GM19324 (cell line): ENCODE results near the gene CGN.
A peak's percentile ranks its signal among the peaks of the same experiment; 100 is the strongest.

Experiments used
- ATAC-seq: cut with Tn5 transposase; IDR thresholded peaks from one replicate; pipeline ENCODE4 v1.9.1; 2021; ENCODE audit warnings: mild to moderate bottlenecking, moderate library complexity; ENCODE audit not compliant: unreplicated experiment, low FRiP score

Gene CGN

DNA sequence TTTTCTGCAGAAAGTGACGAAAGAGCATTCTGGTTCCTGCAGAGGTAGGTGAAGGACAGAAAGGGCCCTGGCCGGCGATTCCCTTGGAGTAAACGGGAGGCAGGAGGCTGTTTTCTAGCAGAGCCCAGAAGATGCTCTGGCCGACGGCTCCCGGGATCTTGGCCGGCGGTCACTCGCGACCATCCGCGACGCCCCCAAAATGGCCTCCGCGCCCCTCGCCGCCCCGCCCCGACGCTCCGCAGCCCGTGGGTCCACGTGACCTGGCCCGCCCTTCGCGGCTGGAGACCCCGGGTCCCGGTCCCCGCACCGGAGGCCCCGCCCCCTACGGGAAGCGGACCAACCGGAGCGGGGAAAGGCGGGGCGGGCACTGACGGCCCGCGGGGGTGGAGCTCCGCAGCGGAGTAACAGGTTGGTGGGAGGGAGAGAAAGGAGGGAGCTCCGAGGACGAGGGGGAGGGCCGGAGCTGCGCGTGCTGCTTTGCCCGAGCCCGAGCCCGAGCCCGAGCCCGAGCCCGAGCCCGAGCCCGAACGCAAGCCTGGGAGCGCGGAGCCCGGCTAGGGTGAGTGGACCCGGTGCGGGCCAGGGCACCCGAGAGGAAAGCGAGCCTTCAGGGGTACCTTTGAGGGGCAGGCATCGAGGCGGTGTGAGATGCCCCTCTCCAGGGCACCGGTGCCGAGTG, at the start of gene CGN:
TSS of gene CGN (plus strand) at position 431 of the 679 bp plus-strand sequence. CDS start 7,133 bp downstream, outside the sequence.
- ATAC-seq, result peak; percentile 91

- no peak for ATAC-seq
These were observed 49.5 kb upstream of the CGN start for GRCh38 chr1:151461694-151462093.

- ATAC-seq, result no peak
These were observed 46.2 kb upstream of the CGN start for GRCh38 chr1:151465026-151465425.

GRCh38 chr1:151472856-151473731, 38.1 kb upstream of the CGN start:
- ATAC-seq, result no peak

DNA sequence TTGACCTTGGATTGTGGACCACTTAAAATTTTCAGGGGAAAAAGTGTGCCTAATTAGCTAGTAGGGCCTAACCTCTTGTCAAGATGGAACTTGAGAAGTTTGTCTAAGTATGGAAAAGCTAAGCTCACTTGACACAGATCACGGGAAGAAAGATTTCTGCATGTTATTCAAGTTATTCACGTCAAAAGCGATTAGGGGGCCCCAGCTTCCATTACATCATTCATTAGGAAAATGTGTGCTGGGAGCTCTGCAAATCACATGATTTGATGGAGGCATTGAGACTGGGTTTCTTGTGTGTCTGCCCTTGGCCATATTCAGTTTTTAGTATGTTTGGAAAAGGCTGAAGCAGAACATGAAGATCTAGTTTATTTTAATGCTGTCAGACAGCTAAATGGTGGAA, 36.4 kb upstream of the CGN start:
- ATAC-seq, result no peak

DNA sequence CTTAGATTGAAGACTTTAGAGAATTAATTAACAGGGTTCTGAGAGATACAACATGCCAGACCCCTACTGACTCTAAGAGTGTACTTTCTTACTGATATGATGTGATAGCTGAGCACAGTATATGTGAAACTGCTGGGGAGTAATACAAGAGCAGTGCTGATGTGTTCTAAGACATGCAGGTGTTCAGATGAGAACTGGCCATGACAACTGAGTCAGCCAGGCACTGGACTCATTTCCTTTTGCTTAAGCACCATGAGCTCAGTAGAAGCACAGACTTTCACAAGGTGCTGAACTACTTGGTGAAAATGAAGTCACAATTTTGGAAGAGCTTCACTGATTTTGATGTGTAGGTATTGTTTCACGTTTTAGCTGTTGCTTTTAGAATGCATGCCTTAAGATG, 36.0 kb upstream of the CGN start:
- ATAC-seq, result no peak

DNA sequence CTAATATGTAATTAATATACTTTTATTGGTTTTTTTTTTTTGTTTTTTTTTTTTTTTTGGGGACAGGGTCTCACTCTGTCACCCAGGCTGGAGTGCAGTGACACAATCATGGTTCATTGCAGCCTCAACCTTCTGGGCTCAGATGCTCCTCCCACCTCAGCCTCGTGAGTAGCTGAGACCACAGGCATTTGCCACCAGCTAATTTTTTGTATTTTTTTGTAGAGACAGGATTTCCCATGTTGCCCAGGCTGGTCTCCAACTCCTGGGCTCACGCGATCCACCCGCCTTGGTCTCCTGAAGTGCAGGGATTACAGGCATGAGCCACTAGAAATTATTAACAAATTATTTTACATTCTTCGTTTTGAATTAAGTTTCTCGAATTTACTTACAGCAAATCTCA, 35.1 kb upstream of the CGN start:
- no peak for ATAC-seq

GRCh38 chr1:151477066-151477465, 34.1 kb upstream of the CGN start:
- ATAC-seq, result no peak

- no peak for ATAC-seq
These were observed 32.9 kb upstream of the CGN start for GRCh38 chr1:151478140-151478812.

GRCh38 chr1:151478923-151479322, 32.3 kb upstream of the CGN start:
- no peak for ATAC-seq

- ATAC-seq, result no peak
These were observed 31.7 kb upstream of the CGN start for GRCh38 chr1:151479462-151479861.

DNA sequence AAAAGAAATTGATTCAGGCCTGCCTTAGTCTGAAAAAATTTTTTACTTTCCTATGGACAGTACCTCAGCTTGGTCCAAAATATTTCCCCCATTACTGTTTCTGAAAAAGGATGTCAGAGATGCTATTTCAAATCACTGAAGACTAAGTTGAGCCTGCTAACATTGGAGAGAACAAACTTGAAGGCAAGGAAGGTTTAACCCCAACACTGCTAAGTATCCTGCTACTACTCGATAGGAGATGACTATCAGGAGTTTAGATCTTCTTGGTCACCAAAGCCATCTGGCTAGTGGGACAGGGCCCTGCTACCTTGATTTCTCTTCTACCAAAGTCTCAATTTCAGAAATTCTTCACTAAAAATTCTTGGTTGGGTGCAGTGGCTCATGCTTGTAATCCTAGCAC, 29.2 kb upstream of the CGN start:
- ATAC-seq, result no peak

DNA sequence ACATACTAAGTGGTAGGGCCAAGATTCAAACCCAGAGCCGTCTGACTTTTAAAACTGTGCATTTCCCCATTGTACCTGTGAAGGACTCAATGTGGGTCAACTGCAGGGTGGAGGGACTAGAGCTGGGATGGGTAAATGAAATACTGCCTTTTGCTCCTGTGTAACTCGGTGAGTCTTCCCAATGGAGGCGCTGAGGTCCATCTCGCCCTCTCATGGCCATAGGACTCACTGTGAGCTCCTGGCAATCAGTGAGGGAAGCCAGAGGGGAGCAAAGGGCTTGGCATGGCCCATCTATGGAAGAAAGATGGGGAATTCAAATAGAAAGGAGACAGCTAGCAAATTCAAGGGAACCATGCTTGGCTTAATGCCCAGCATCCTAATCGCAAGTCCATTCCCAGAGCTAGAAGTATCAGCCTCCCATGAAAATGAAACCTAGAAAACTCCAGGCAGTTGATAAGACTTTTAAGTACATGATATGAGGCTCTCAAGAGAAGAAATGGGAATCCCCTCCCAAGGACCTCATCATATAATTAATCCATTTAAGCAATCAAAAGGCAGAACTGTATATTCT, 25.4 kb upstream of the CGN start:
- no peak for ATAC-seq

DNA sequence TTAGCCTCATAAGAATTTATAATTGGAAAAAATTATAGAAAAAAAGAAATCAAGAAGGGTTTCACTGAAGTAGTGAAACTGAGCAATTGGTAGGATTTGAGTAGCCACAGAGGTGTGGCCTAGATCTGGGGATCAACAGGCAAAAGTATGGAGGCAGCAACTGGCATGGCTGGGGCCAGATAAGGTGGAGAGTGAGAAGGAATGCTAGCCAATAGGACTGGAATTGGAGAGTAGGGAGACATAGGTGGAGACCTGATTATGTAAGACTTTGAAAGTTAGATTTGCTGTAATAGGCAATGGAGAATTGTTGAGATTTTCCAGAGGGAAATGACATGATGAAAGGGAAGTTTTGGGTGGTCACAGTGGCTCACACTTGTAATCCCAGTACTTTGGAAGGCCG, 24.6 kb upstream of the CGN start:
- ATAC-seq, result no peak

GRCh38 chr1:151491641-151492040, 19.5 kb upstream of the CGN start:
- ATAC-seq, result no peak

DNA sequence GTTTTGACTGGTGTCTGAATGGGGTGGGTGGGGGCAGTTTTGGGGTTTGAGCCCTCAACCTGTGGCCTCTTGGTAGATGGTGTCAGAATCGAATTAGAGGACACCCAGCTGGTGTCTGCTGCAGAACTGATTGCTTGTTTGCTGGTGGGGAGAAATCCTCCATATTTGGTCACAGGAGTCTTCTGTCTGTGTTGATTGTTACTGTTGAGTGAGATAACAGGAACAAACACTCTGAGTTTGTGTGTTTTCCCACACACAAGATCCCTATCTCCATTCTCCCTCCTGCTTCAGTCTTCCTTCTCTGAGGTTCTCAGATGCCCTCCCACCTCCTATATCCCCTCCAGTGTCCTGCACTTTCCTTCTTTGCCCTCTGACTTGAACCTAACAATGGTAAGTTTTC, 19.1 kb upstream of the CGN start:
- ATAC-seq, result no peak

DNA sequence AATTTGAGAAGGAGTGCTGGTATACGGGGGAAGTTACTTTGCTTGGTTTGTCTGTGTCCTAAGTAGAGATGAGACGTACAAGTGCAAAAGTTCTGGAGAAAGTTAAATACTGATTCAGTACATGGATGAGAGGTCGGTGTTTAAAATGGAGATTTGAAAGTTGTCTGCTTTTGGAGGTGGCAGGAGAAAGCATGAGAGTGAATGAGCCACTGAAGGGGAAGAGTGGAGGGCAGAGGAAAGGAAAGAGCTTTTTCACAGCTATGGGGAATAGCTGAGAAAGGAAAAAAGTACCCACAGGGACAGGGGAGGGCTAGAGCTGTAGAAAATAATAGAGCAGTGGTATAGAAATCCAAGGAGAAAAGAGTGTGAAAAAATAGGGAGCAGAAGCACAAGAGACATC, 18.1 kb upstream of the CGN start:
- ATAC-seq, result no peak

GRCh38 chr1:151494741-151495281, 16.4 kb upstream of the CGN start:
- no peak for ATAC-seq

DNA sequence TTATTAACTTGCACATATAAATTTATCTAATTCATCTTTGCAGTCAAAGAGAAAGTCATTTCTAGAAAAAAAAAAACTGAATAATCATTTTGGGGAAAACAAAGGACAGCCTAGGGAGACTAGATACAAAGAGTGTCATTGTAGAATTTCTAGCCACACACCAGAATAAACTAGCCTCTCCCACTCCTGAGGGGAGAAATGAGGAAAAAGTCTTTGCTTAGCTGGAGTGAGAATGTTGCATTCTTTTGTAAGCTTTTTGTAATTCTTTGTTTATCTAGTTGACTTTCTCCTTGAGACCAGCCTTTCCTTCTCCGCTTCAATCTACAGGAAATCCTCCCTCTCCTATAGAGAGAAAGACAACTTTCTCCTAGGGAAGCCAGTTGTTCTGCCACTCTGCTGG, 15.9 kb upstream of the CGN start:
- ATAC-seq, result no peak

DNA sequence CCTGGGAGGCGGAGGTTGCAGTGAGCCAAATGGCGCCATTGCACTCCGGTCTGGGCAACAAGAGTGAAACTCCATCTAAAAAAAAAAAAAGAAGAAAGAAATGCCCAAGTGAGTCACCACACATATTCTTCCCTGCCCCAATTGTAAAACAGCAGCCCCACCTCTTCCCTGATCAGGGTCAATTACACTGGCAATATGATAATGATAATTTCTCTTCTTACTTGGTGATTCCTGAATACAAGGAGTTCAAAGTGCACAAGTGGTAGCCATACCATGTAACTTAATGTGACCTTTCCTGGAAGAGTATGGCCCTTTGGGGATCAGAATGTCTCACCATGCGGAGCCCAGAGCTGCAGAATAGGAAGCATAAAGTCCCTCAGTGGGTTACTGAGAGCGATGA, 11.8 kb upstream of the CGN start:
- no peak for ATAC-seq

DNA sequence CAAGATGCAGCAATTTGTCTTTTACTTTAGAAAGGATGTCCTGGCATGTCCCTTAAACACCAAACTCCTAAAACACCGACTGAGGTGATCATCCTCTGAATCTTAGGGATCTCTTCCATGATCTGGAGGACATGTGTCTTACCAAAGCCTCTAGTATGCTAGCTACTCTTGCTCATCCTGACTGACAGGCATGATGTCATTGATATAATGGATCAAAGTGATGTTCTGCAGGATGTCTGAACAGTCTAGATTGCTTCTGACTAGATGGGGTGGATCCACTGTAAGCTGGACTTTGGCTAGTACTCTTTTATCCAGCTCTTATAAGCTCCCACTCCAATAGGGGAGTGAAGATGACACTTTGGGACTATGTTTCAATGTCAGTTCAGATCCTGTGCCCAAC, 11.3 kb upstream of the CGN start:
- ATAC-seq, result no peak
